HepG2 (cell line): ENCODE results near the gene RGS7. TPM values are rescaled to one million over a fixed set of nuclear protein-coding genes. Genes with fewer than 3 reads are reported as not detected.
"Not testable (repeated sequence)": the region's sequence is repeated elsewhere in the genome, so short reads cannot be mapped to it uniquely, and the experiment has no call there.

Source experiments
- ATAC-seq: fragments of 200-7000 bp; cut with Tn5 transposase; 3 replicates; pipeline ENCODE4 v1.9.1; 2020; ENCODE audit warnings: mild to moderate bottlenecking, moderate library complexity
- BruUV-seq: library from RNA; stranded (reverse); fragments of 400-500 nt; replicated peaks from 2 replicates; lab custom pipeline; 2021; lab: Mats Ljungman, UMichigan
- CTCF ChIA-PET: fragments of 300-600 bp; formaldehyde crosslinking; extraction: SDS; loops from one replicate; lab custom pipeline; 2021; ENCODE audit warnings: low total read pairs, inconsistent platforms, low intra/inter-chr PET ratio; lab: Yijun Ruan, JAX
- POLR2A ChIA-PET: fragments of 350-600 bp; sonication (Branson Sonifier 250); formaldehyde crosslinking; loops from one replicate; lab custom pipeline; 2020; ENCODE audit warnings: antibody characterized with exemption, inconsistent platforms; lab: Yijun Ruan, JAX
- DNase-seq: peaks from one replicate; pipeline ENCODE4 v3.0.0-alpha.2; 2015; ENCODE audit warnings: low spot score
- FAIRE-seq: peaks from 3 replicates; lab custom pipeline; 2011; peaks lifted over from hg19 to GRCh38; lab: Jason Lieb, UNC
- H2AFZ ChIP-seq: one replicate; pipeline ENCODE4 v1.6.1; 2011; ENCODE audit warnings: low read length, inconsistent platforms
- H3K27ac ChIP-seq: fragments of 300-600 bp; 3 replicates; pipeline ENCODE4 v1.8.0; 2011; ENCODE audit warnings: mixed run types, mild to moderate bottlenecking, mixed read lengths, low read length, inconsistent platforms; ENCODE audit not compliant: insufficient read depth; ENCODE audit errors: extremely low read length
- H3K27me3 ChIP-seq, 2 experiments: fragments of 200-600 bp in 1 of 2; 2 replicates in 1 of 2; 3 replicates in 1 of 2; pipeline versions ENCODE4 v1.6.0 to v1.8.0; 2011; ENCODE audit warnings: low read length in 2 of 2, mild to moderate bottlenecking in 2 of 2, moderate library complexity in 2 of 2, inconsistent platforms in 1 of 2; ENCODE audit not compliant: insufficient read depth in 2 of 2, control insufficient read depth in 1 of 2
- H3K36me3 ChIP-seq, 2 experiments: fragments of 200-600 bp in 1 of 2; replicated peaks in 1 of 2; 2 replicates in 1 of 2; 3 replicates in 1 of 2; pipeline versions ENCODE4 v1.5.1 to v1.8.0; 2011; ENCODE audit warnings: low read length in 2 of 2, inconsistent platforms in 1 of 2; ENCODE audit not compliant: insufficient read depth in 2 of 2, control insufficient read depth in 1 of 2
- H3K4me1 ChIP-seq: 2 replicates; pipeline ENCODE4 v1.5.1; 2012; ENCODE audit warnings: low read length, inconsistent platforms; ENCODE audit not compliant: insufficient read depth
- H3K4me2 ChIP-seq: 2 replicates; pipeline ENCODE4 v1.6.0; 2011; ENCODE audit warnings: low read depth, low read length, inconsistent platforms
- H3K4me3 ChIP-seq, 3 experiments: fragments of 200-600 bp in 1 of 3; sonication (generic), shearing (Covaris generic) in 1 of 3; replicated peaks in 1 of 3; 2 replicates each; pipeline ENCODE4 v1.5.1; 2011 to 2016; ENCODE audit warnings: low read length in 3 of 3, inconsistent platforms in 2 of 3, low read depth in 2 of 3, mild to moderate bottlenecking in 2 of 3, control low read depth in 1 of 3, mixed read lengths in 1 of 3; ENCODE audit not compliant: insufficient read depth in 1 of 3
- H3K79me2 ChIP-seq: one replicate; pipeline ENCODE4 v1.6.1; 2011; ENCODE audit warnings: low read length, inconsistent platforms; ENCODE audit not compliant: insufficient read depth
- H3K9ac ChIP-seq: 2 replicates; pipeline ENCODE4 v1.6.0; 2011; ENCODE audit warnings: mild to moderate bottlenecking, low read depth, low read length, inconsistent platforms; ENCODE audit not compliant: insufficient read depth
- H3K9me3 ChIP-seq: 2 replicates; pipeline ENCODE4 v1.5.1; 2012; ENCODE audit warnings: mild to moderate bottlenecking, low read length
- H4K20me1 ChIP-seq: 2 replicates; pipeline ENCODE4 v1.6.0; 2011; ENCODE audit warnings: inconsistent platforms, mild to moderate bottlenecking, low read length, moderate library complexity; ENCODE audit not compliant: insufficient read depth
- ZNF75D ChIP-seq: sonication (generic); formaldehyde crosslinking; IDR thresholded peaks from 2 replicates; pipeline ENCODE4 v1.8.1; 2023; ENCODE audit warnings: missing genetic modification reagents, mild to moderate bottlenecking, borderline replicate concordance
- WGBS: methylation state at CpG from one replicate; pipeline ENCODE4 v1.1.6; 2017; ENCODE audit warnings: low lambda C conversion rate; 5-methylcytosine and 5-hydroxymethylcytosine counted together
- in situ Hi-C: cut with HindIII; loops from 2 replicates; pipeline ENCODE4 v1.10.0; 2017; ENCODE audit warnings: low pct_unique_long_range_greater_than_20kb; ENCODE audit not compliant: extremely low pct_ligation_motif_present
- intact Hi-C: fragments of 100-400 bp; cut with micrococcal nuclease; formaldehyde crosslinking; loops from one replicate; pipeline ENCODE4 v1.10.0; 2022; ENCODE audit not compliant: unreplicated experiment
- polyA plus RNA-seq, 8 experiments: library from polyadenylated mRNA; depleted of rRNA in 3 of 8; stranded (reverse) in 7 of 8; unstranded in 1 of 8; fragments of >200 nt; fragmentation: Illumina TruSeq in 4 of 8; extraction: Trizol in 4 of 8; gene quantifications; 2 replicates each; pipeline versions ENCODE4 v1.2.1 to v1.2.3, GENCODE V29; 2011 to 2016; ENCODE audit warnings: low read depth in 4 of 8, missing spikeins in 1 of 8, mixed read lengths in 1 of 8; ENCODE audit not compliant: insufficient read depth in 1 of 8
- total RNA-seq, 5 experiments: library from RNA; depleted of rRNA; stranded (reverse); fragments of >200 nt; fragmentation: Illumina TruSeq; extraction: Trizol; gene quantifications; 2 replicates each; pipeline ENCODE4 v1.2.3, GENCODE V29; 2016; ENCODE audit warnings: low read depth in 1 of 5
- TF ChIP-seq, protein P1 (sequence below), 2 experiments: sonication (generic) in 1 of 2; formaldehyde crosslinking in 1 of 2; IDR thresholded peaks; 2 replicates each; pipeline versions ENCODE4 v1.4.0 to v1.6.1; 2016 to 2020; ENCODE audit warnings: borderline replicate concordance in 1 of 2, low read depth in 1 of 2, mild to moderate bottlenecking in 1 of 2, missing genetic modification reagents in 1 of 2

Gene RGS7
- total and polyA plus RNA-seq, 2 of the 13 experiments (the other 11 are each of a cell fraction or from before 2014, with no cell fraction given): not detected

DNA sequence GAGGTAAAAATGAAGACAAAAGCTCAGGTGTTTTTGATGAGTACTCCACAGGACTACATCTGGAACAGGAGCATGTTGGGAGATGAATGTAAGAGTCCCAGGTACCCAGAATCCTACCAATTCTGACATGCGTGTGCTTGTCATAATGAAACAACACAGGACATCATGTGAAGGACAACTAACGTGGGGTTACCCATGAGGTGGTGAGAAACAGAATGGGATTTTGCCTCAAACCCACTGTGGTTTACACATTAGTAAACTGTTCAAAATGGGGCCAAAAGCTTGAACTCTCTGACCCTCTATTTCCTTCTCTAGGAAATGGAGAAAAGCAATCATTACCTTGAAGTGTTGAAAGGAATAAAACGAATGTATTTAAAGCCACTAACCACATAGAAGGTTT is 266.2 kb downstream of the RGS7 start (continued):
- TF ChIP-seq, protein P1, sequence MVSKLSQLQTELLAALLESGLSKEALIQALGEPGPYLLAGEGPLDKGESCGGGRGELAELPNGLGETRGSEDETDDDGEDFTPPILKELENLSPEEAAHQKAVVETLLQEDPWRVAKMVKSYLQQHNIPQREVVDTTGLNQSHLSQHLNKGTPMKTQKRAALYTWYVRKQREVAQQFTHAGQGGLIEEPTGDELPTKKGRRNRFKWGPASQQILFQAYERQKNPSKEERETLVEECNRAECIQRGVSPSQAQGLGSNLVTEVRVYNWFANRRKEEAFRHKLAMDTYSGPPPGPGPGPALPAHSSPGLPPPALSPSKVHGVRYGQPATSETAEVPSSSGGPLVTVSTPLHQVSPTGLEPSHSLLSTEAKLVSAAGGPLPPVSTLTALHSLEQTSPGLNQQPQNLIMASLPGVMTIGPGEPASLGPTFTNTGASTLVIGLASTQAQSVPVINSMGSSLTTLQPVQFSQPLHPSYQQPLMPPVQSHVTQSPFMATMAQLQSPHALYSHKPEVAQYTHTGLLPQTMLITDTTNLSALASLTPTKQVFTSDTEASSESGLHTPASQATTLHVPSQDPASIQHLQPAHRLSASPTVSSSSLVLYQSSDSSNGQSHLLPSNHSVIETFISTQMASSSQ (IDR thresholded peaks at IDR 0.05; ENCODE audit: low read depth): no peak
- TF ChIP-seq, protein P1 (CRISPR knock-in tag; IDR thresholded peaks at IDR 0.05; ENCODE audit: borderline replicate concordance): no peak
- no peak for TF ChIP-seq ZNF75D (CRISPR knock-in tag)

DNA sequence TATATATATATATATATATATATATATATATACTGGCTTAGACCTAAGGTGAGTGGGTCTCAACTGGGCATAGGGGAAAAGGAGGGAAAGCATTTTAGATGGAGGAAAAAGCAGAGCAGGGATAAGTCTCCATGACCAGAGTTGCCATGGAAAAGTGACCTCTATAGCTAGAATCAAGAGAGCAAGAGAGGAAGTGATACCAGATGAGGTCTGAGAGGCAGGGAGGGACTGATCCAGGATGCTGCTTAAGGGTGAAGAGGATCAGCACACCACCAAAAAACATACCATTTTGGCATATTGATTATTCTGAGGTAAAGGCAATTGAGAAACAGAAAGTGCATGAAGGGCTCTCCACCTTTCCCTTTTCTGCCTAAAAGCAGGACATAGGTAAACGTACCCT is 267.9 kb downstream of the RGS7 start:
- H3K79me2 ChIP-seq, H3K27me3 ChIP-seq, in situ Hi-C loops, H3K27ac ChIP-seq, FAIRE-seq, H4K20me1 ChIP-seq, BruUV-seq, POLR2A ChIA-PET, DNase-seq, H3K36me3 ChIP-seq, CTCF ChIA-PET, H3K4me2 ChIP-seq, H3K9me3 ChIP-seq, H3K9ac ChIP-seq, ATAC-seq, H2AFZ ChIP-seq, intact Hi-C loops, H3K4me3 ChIP-seq, H3K4me1 ChIP-seq: not testable (repeated sequence)
- WGBS: 7% methylated on average over 1 of the region's 1 CpG

DNA sequence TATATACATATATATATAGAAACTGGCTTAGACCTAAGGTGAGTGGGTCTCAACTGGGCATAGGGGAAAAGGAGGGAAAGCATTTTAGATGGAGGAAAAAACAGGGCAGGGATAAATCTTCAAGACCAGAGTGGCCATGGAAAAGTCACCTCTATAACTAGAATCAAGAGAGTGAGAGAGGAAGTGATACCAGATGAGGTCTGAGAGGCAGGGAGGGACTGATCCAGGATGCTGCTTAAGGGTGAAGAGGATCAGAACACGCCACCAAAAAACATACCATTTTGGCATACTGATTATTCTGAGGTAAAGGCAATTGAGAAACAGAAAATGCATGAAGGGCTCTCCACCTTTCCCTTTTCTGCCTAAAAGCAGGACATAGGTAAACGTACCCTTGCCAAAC is 268.9 kb downstream of the RGS7 start:
- H3K4me1 ChIP-seq, CTCF ChIA-PET, H3K9me3 ChIP-seq, H3K27me3 ChIP-seq, H3K27ac ChIP-seq, in situ Hi-C loops, BruUV-seq, H3K79me2 ChIP-seq, H4K20me1 ChIP-seq, POLR2A ChIA-PET, H3K9ac ChIP-seq, ATAC-seq, H3K4me3 ChIP-seq, FAIRE-seq, intact Hi-C loops, H3K4me2 ChIP-seq, H3K36me3 ChIP-seq, H2AFZ ChIP-seq, DNase-seq: not testable (repeated sequence)
- 3% methylated on average over 2 of the region's 2 CpGs for WGBS
